Tibial nerve (tissue), 4 donors: ENCODE results near the gene SLC39A11.

Source experiments
- EP300 ChIP-seq, 2 donors: sonication (generic); formaldehyde crosslinking; IDR thresholded peaks; one replicate each; pipeline ENCODE4 v1.6.1; 2017; ENCODE audit warnings: antibody characterized with exemption in 2 of 2, mild to moderate bottlenecking in 1 of 2
- TF ChIP-seq, protein P1 (sequence below), 5 experiments: fragments of 200-600 bp in 3 of 5; fragments of 450-650 bp in 2 of 5; sonication (generic) in 3 of 5; IDR thresholded peaks; one replicate each; pipeline ENCODE4 v1.5.1; 2016 to 2019; ENCODE audit warnings: antibody characterized with exemption in 5 of 5, mild to moderate bottlenecking in 3 of 5, moderate library complexity in 2 of 5

DNA sequence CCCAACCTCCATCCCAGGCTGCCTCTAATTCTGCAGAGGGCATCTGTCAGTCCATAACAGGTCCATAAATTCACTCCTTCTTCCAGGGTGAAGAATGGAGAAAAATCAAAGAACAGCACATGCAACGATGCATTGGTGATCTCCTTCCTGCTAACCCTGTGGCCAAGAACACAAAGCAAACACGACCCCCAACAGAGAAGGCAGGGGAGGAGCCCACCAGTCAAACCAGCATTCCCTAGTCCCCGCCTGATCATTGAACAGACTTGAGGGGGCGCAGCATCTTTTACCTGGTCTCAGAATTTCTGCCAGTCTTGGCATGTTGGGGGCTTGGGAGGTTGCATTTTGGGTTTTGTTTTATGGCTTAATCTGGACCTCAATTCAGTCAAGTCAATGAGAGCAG lies 476.0 kb downstream of the SLC39A11 start:
- TF ChIP-seq, protein P1, sequence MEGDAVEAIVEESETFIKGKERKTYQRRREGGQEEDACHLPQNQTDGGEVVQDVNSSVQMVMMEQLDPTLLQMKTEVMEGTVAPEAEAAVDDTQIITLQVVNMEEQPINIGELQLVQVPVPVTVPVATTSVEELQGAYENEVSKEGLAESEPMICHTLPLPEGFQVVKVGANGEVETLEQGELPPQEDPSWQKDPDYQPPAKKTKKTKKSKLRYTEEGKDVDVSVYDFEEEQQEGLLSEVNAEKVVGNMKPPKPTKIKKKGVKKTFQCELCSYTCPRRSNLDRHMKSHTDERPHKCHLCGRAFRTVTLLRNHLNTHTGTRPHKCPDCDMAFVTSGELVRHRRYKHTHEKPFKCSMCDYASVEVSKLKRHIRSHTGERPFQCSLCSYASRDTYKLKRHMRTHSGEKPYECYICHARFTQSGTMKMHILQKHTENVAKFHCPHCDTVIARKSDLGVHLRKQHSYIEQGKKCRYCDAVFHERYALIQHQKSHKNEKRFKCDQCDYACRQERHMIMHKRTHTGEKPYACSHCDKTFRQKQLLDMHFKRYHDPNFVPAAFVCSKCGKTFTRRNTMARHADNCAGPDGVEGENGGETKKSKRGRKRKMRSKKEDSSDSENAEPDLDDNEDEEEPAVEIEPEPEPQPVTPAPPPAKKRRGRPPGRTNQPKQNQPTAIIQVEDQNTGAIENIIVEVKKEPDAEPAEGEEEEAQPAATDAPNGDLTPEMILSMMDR (IDR thresholded peaks at IDR 0.05), result no peak
- TF ChIP-seq EP300 (IDR thresholded peaks at IDR 0.05), result no peak
